Motor neuron (in vitro differentiated cells): ENCODE data around the gene NTN4. TPM values are rescaled to one million over a fixed set of nuclear protein-coding genes. Genes with fewer than 3 reads are reported as not detected.
"Not testable (repeated sequence)": the region's sequence is repeated elsewhere in the genome, so short reads cannot be mapped to it uniquely, and the experiment has no call there.

Experiments used
- ATAC-seq, 8 experiments: fragments of 200-7000 bp; cut with Tn5 transposase; replicated peaks in 6 of 8; 2 replicates each; pipeline ENCODE4 v1.8.0; 2021; ENCODE audit warnings: mild to moderate bottlenecking in 8 of 8, moderate library complexity in 8 of 8
- H3K27ac ChIP-seq, 2 donors: fragments of 250-450 bp; sonication (Bioruptor Pico); 2 replicates each; pipeline ENCODE4 v1.9.0; 2021; ENCODE audit warnings: antibody characterized with exemption in 2 of 2, mild to moderate bottlenecking in 2 of 2, moderate library complexity in 1 of 2
- H3K4me1 ChIP-seq, 2 donors: fragments of 250-450 bp; sonication (Bioruptor Pico); replicated peaks in 1 of 2; 2 replicates each; pipeline ENCODE4 v1.6.1; 2021; ENCODE audit warnings: antibody characterized with exemption in 2 of 2, mild to moderate bottlenecking in 2 of 2, moderate library complexity in 1 of 2
- H3K4me3 ChIP-seq, 5 donors: fragments of 250-450 bp; sonication (Bioruptor Pico); 2 replicates each; pipeline ENCODE4 v1.9.0; 2021; ENCODE audit warnings: antibody characterized with exemption in 5 of 5, mild to moderate bottlenecking in 5 of 5, moderate library complexity in 4 of 5
- WGBS, 10 experiments: fragments of 450-650 bp; shearing (Covaris generic); methylation state at CpG; one replicate each; pipeline ENCODE4 v1.0.0; 2022; 5-methylcytosine and 5-hydroxymethylcytosine counted together
- in situ Hi-C, 9 experiments: fragments of 400-800 bp; cut with MboI; loops; one replicate each; pipeline ENCODE4 v1.15.0; 2021; ENCODE audit warnings: low sequenced_read_pairs in 9 of 9, low pct_unique_long_range_greater_than_20kb in 2 of 9; ENCODE audit not compliant: unreplicated experiment in 9 of 9
- total RNA-seq, 8 experiments: library from RNA; unstranded; fragments of 300-600 nt; gene quantifications; 2 replicates each; pipeline versions ENCODE4 v1.2.3 to v1.2.4, GENCODE V29; 2022

NTN4 gene
- total RNA-seq, 8 experiments from 2014 or later: 4.3 to 50.8 (median 8.7) TPM

GRCh38 chr12:95633049-95633731 lies 157.4 kb downstream of the NTN4 start:
- H3K4me1 ChIP-seq: no peaks in the 10 kb centered on the region
- 25 to 100% (median 85%) methylated on average over 2 to 9 of the region's 9 CpGs; no CpG with 5 or more reads in 1 of the 10 experiments for WGBS, 10 experiments
- H3K27ac ChIP-seq: no peak overlapping the region
- ATAC-seq: peak in 3 of 8 experiments; percentile 73 to 97 (median 96)
- in situ Hi-C loops: no loop called here
- H3K4me3 ChIP-seq: no peak overlapping the region

DNA sequence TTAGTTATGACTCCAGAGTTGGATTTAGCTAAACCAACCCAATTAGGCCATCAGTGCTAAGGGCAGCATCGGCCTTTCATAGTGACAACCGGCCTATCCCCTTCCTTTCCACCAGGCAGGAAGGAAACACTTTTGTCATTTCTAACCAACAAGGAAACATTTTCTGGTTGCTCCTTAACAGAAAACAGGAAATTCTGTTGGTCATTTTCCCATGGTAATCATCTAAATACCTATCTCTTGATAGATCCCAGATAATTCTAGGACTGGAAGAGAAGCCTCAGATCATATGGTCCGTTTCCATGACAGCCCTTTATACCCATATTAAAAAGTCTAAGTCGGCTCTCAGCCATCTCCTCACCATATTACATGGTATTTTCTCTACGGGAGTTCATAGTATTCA lies 160.1 kb downstream of the NTN4 start:
- Histone ChIP-seq H3K4me3 (no peak overlapping the region), H3K4me1 (no peaks in the 10 kb centered on the region), H3K27ac (no peak overlapping the region)
- in situ Hi-C loops: no loop called here
- ATAC-seq: no peak
- WGBS, 10 experiments: 79 to 98% (median 89%) methylated on average over 3 to 5 of the region's 5 CpGs; no CpG with 5 or more reads in 2 of the 10 experiments

DNA sequence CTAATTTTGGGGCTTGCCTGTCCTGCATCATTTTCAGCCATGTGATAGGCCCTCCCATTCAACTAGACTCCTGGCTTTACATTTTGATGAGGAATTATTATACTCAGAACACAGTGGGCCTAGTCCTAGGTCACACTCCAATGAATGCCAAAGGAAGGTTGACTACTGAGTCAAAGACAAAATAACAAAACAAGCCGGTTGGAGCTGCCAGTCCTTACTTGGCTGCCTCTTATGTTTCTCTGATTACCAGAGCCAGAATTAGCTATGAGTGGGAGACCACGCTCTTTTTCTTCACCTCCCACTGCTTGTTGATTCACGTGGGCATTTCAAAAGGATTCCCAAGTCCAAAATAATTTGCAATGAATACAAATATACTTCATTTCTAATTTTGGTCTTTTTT lies 161.2 kb downstream of the NTN4 start:
- no peak overlapping the region for H3K27ac ChIP-seq
- H3K4me1 ChIP-seq: peaks cover 5 to 7% of the 10 kb centered on the region in 2 donors
- ATAC-seq: no peak
- 52 to 100% (median 70%) methylated on average over 1 to 3 of the region's 3 CpGs; no CpG with 5 or more reads in 3 of the 10 experiments for WGBS, 10 experiments
- in situ Hi-C loops: loop anchor here in 1 of 9 experiments (10.0 kb wide), 1 partner anchor 185 kb away; no protein-coding TSS in a partner anchor
- H3K4me3 ChIP-seq: no peak overlapping the region

DNA sequence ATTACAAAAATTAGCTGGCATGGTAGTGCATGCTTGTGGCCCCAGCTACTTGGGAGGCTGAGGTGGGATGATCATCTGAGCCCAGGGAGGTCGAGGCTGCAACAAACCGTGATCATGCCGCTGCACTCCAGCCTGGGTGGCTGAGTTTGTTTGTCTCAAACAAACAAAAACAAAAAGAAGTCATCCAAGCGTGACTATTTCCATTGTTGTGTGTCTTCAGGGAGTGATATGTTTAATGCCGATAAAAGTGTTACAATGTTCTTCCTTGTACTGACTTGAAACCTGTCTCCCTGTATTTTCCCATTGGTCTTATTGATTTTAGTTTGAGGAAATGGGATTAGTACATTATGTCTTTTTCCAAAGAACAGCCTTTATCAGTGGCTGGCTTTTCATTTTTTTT lies 163.7 kb downstream of the NTN4 start:
- H3K4me1 ChIP-seq: peaks cover 5 to 11% of the 10 kb centered on the region in 2 donors
- no peak for ATAC-seq
- in situ Hi-C loops: loop anchor here in 1 of 9 experiments (10.0 kb wide), 1 partner anchor 188 kb away; no protein-coding TSS in a partner anchor
- WGBS, 10 experiments: 67 to 100% (median 83%) methylated on average over 1 to 4 of the region's 5 CpGs; no CpG with 5 or more reads in 2 of the 10 experiments
- H3K4me3 ChIP-seq: no peak overlapping the region
- H3K27ac ChIP-seq: no peak overlapping the region

DNA sequence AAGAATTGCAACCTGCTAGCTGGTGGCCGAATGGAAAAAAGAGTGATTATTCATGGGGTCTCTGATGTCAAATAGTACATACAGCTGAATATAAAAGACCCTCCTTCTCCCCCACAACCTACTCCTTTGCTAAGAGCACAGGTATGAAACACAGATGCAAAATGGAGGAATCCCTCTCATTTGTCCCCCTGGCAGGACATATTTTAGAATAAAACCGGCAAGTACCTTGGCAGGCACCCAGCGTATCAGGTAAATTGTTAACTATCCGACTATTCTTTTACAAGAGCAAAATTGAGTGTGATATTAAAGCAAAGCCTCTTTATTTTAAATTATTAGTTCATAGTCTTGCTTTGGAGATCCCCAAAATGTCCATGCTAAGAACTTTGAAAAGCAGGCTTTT lies 165.6 kb downstream of the NTN4 start:
- WGBS, 10 experiments: 60 to 95% (median 75%) methylated on average over 1 to 4 of the region's 4 CpGs; no CpG with 5 or more reads in 1 of the 10 experiments
- in situ Hi-C loops: loop anchor here in 1 of 9 experiments (10.0 kb wide), 1 partner anchor 190 kb away; no protein-coding TSS in a partner anchor
- H3K27ac ChIP-seq: no peak overlapping the region
- H3K4me3 ChIP-seq: no peak overlapping the region
- H3K4me1 ChIP-seq: peaks cover 5 to 11% of the 10 kb centered on the region in 2 donors
- ATAC-seq: no peak

GRCh38 chr12:95624589-95624988 lies 166.0 kb downstream of the NTN4 start:
- peak in 5 of 8 experiments; percentile 49 to 89 (median 65) for ATAC-seq
- 12 to 92% (median 40%) methylated on average over 2 to 7 of the region's 7 CpGs; no CpG with 5 or more reads in 1 of the 10 experiments for WGBS, 10 experiments
- in situ Hi-C loops: loop anchor here in 1 of 9 experiments (10.0 to 25.0 kb wide), 2 partner anchors 190 to 363 kb away; partner anchors contain the start of gene HAL

DNA sequence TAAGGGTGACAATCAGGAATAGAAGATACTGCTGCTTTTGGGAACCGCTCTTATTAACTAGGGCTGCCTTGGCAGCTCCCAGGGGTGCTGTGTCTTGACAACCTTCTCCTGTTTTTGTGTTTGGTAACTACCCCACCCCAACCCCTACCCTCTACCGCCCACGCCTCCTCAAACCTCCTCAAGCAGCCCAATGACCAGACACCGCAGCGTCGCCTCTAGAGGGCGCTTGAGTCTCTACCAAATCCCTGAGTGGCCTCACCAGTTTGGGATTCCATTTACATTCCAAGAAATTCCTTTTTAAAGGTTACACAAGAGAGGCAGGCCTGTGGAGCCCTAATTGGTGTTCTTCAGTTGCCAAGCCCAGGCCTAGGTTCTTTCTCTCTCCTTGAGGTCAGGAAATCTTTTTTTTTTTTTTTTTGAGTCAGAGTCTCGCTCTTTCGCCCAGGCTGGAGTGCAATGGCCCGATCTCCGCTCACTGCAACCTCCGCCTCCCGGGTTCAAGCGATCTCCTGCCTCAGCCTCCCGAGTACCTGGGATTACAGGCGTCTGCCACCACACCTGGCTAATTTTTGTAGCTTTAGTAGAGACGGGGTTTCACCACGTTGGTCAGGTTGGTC lies 166.9 kb downstream of the NTN4 start:
- Histone ChIP-seq H3K4me3 (no peak overlapping the region), H3K27ac (no peak overlapping the region), H3K4me1 (peaks cover 5 to 11% of the 10 kb centered on the region in 2 donors)
- ATAC-seq: peak in 4 of 8 experiments; percentile 48 to 99 (median 96)
- in situ Hi-C loops: loop anchor here in 1 of 9 experiments (10.0 to 25.0 kb wide), 2 partner anchors 191 to 364 kb away; partner anchors contain the start of gene HAL
- 40 to 100% (median 71%) methylated on average over 1 to 11 of the region's 18 CpGs; no CpG with 5 or more reads in 3 of the 10 experiments for WGBS, 10 experiments

More at GRCh38 chr12:95624589-95624988, 166.0 kb downstream of the NTN4 start:
- Histone ChIP-seq H3K4me3 (no peak overlapping the region), H3K27ac (no peak overlapping the region), H3K4me1 (peaks cover 5 to 11% of the 10 kb centered on the region in 2 donors)

GRCh38 chr12:95622879-95623278 lies 167.7 kb downstream of the NTN4 start:
- Histone ChIP-seq H3K27ac (no peak overlapping the region), H3K4me3 (no peak overlapping the region), H3K4me1 (peaks cover 5 to 11% of the 10 kb centered on the region in 2 donors)
- 55 to 100% (median 92%) methylated on average over 1 to 3 of the region's 3 CpGs; no CpG with 5 or more reads in 2 of the 10 experiments for WGBS, 10 experiments
- no peak for ATAC-seq
- in situ Hi-C loops: loop anchor here in 1 of 9 experiments (10.0 to 25.0 kb wide), 2 partner anchors 192 to 364 kb away; partner anchors contain the start of gene HAL

- ATAC-seq: peak in 1 of 8 experiments; percentile 16
- 50 to 100% (median 88%) methylated on average over 1 to 6 of the region's 6 CpGs; no CpG with 5 or more reads in 2 of the 10 experiments for WGBS, 10 experiments
- in situ Hi-C loops: loop anchor here in 1 of 9 experiments (10.0 to 25.0 kb wide), 2 partner anchors 193 to 366 kb away; partner anchors contain the start of gene HAL
- peaks cover 5 to 11% of the 10 kb centered on the region in 2 donors for H3K4me1 ChIP-seq
- H3K27ac ChIP-seq: no peak overlapping the region
- no peak overlapping the region for H3K4me3 ChIP-seq
These were observed 168.8 kb downstream of the NTN4 start for GRCh38 chr12:95621725-95622124.

GRCh38 chr12:95620171-95620570 lies 170.4 kb downstream of the NTN4 start:
- Histone ChIP-seq H3K4me1 (peaks cover 7 to 11% of the 10 kb centered on the region in 2 donors), H3K27ac (no peak overlapping the region), H3K4me3 (no peak overlapping the region)
- no peak for ATAC-seq
- WGBS, 10 experiments: 60 to 100% (median 90%) methylated on average over 1 to 4 of the region's 4 CpGs; no CpG with 5 or more reads in 4 of the 10 experiments
- in situ Hi-C loops: loop anchor here in 1 of 9 experiments (10.0 to 25.0 kb wide), 2 partner anchors 195 to 367 kb away; partner anchors contain the start of gene HAL

- not testable (repeated sequence) for H3K4me3 ChIP-seq
- in situ Hi-C loops: loop anchor here in 1 of 9 experiments (25.0 kb wide), 1 partner anchor 371 kb away; the partner anchor contains the start of gene HAL
- WGBS, 10 experiments: 59 to 100% (median 87%) methylated on average over 3 to 7 of the region's 7 CpGs; no CpG with 5 or more reads in 4 of the 10 experiments
These were observed 174.1 kb downstream of the NTN4 start for GRCh38 chr12:95616470-95616869.

GRCh38 chr12:95615749-95616148 lies 174.8 kb downstream of the NTN4 start:
- H3K4me1 ChIP-seq: peaks cover 0 to 2% of the 10 kb centered on the region in 2 donors
- in situ Hi-C loops: loop anchor here in 1 of 9 experiments (25.0 kb wide), 1 partner anchor 372 kb away; the partner anchor contains the start of gene HAL
- H3K4me3 ChIP-seq: no peak overlapping the region
- no peak overlapping the region for H3K27ac ChIP-seq
- peak in 3 of 8 experiments; percentile 73 to 98 (median 90) for ATAC-seq

More at GRCh38 chr12:95616470-95616869, 174.1 kb downstream of the NTN4 start:
- not testable (repeated sequence) for H3K4me1 ChIP-seq, ATAC-seq, H3K27ac ChIP-seq
